Keratinocyte (primary cell): Measurements from ENCODE around the gene MYH6. TPM values are rescaled to one million over a fixed set of nuclear protein-coding genes. Genes with fewer than 3 reads are reported as not detected.

ENCODE experiments used
- DNase-seq: peaks from one replicate; pipeline ENCODE4 v3.0.0-alpha.2; 2011; ENCODE audit warnings: low read depth, missing footprints, low spot score
- FAIRE-seq: peaks from 2 replicates; lab custom pipeline; 2011; peaks lifted over from hg19 to GRCh38; lab: Jason Lieb, UNC
- H2AFZ ChIP-seq: 2 replicates; pipeline ENCODE4 v1.6.0; 2012; ENCODE audit warnings: low read length, control low read depth, inconsistent platforms; ENCODE audit not compliant: control insufficient read depth
- H3K27ac ChIP-seq: 2 replicates; pipeline ENCODE4 v1.5.1; 2011; ENCODE audit warnings: low read length; ENCODE audit not compliant: control insufficient read depth, insufficient read depth
- H3K27me3 ChIP-seq: 3 replicates; pipeline ENCODE4 v1.6.0; 2011; ENCODE audit warnings: low read length; ENCODE audit not compliant: control insufficient read depth, insufficient read depth; ENCODE audit errors: extremely low read depth
- H3K36me3 ChIP-seq, 2 experiments: 2 replicates in 1 of 2; 3 replicates in 1 of 2; pipeline ENCODE4 v1.5.1; 2011; ENCODE audit warnings: low read length in 2 of 2, mild to moderate bottlenecking in 1 of 2; ENCODE audit not compliant: control insufficient read depth in 2 of 2, insufficient read depth in 2 of 2; ENCODE audit errors: extremely low read depth in 1 of 2
- H3K4me1 ChIP-seq: 3 replicates; pipeline ENCODE4 v1.5.1; 2011; ENCODE audit warnings: low read length; ENCODE audit not compliant: control insufficient read depth, insufficient read depth; ENCODE audit errors: extremely low read depth
- H3K4me2 ChIP-seq: 3 replicates; pipeline ENCODE4 v1.6.0; 2011; ENCODE audit warnings: low read depth, low read length; ENCODE audit not compliant: control insufficient read depth, insufficient read depth; ENCODE audit errors: extremely low read depth
- H3K4me3 ChIP-seq, 3 experiments: fragments of 200-600 bp in 1 of 3; sonication (generic) in 1 of 3; 2 replicates in 2 of 3; 3 replicates in 1 of 3; pipeline ENCODE4 v1.5.1; 2011 to 2016; ENCODE audit warnings: low read length in 3 of 3, mild to moderate bottlenecking in 3 of 3, control low read depth in 2 of 3, inconsistent platforms in 1 of 3, low read depth in 1 of 3, mixed read lengths in 1 of 3, mixed run types in 1 of 3, moderate library complexity in 1 of 3; ENCODE audit not compliant: control insufficient read depth in 2 of 3, insufficient read depth in 2 of 3; ENCODE audit errors: extremely low read depth in 1 of 3
- H3K79me2 ChIP-seq: 2 replicates; pipeline ENCODE4 v1.6.0; 2012; ENCODE audit warnings: low read length; ENCODE audit not compliant: control insufficient read depth, insufficient read depth
- H3K9ac ChIP-seq: 3 replicates; pipeline ENCODE4 v1.6.0; 2011; ENCODE audit warnings: low read length; ENCODE audit not compliant: control insufficient read depth, insufficient read depth; ENCODE audit errors: extremely low read depth
- H3K9me1 ChIP-seq: 3 replicates; pipeline ENCODE4 v1.6.0; 2011; ENCODE audit warnings: low read length; ENCODE audit not compliant: control insufficient read depth, insufficient read depth; ENCODE audit errors: extremely low read depth
- H3K9me3 ChIP-seq: 2 replicates; pipeline ENCODE4 v1.5.1; 2012; ENCODE audit warnings: low read depth, low read length; ENCODE audit not compliant: control insufficient read depth
- H4K20me1 ChIP-seq: 3 replicates; pipeline ENCODE4 v1.6.0; 2011; ENCODE audit warnings: low read length; ENCODE audit not compliant: control insufficient read depth, insufficient read depth; ENCODE audit errors: extremely low read depth
- EZH2 ChIP-seq: IDR thresholded peaks from one replicate; pipeline ENCODE4 v1.6.1; 2012; ENCODE audit warnings: inconsistent platforms, mild to moderate bottlenecking, low read length, moderate library complexity
- dilution Hi-C: fragments of 300-500 bp; cut with MboI; formaldehyde crosslinking; loops from one replicate; pipeline ENCODE4 v1.7.0; 2020; ENCODE audit warnings: low sequenced_read_pairs; ENCODE audit not compliant: extremely low pct_ligation_motif_present
- polyA plus RNA-seq, 5 experiments: library from polyadenylated mRNA; depleted of rRNA in 3 of 5; stranded (reverse) in 3 of 5; stranded (forward) in 1 of 5; unstranded in 1 of 5; fragments of >200 nt; gene quantifications; 1 replicate in 1 of 5; 2 replicates in 3 of 5; 3 replicates in 1 of 5; pipeline versions ENCODE4 v1.2.1 to v1.2.3, GENCODE V29; 2011 to 2012; ENCODE audit warnings: missing spikeins in 2 of 5, low read depth in 1 of 5, low replicate concordance in 1 of 5
- TF ChIP-seq, protein P1 (sequence below), 3 experiments: IDR thresholded peaks in 1 of 3; conservative IDR thresholded peaks in 1 of 3; optimal IDR thresholded peaks in 1 of 3; 2 replicates in 2 of 3; 3 replicates in 1 of 3; pipeline versions ENCODE3 to v1.5.1; 2011; ENCODE audit warnings: low read length in 3 of 3, mild to moderate bottlenecking in 3 of 3, moderate library complexity in 2 of 3, control low read depth in 1 of 3, inconsistent platforms in 1 of 3; ENCODE audit not compliant: insufficient read depth in 2 of 3; ENCODE audit errors: extremely low read depth in 1 of 3

MYH6 gene
- polyA plus RNA-seq, 1 donor (not counting 4 experiments of a cell fraction or from before 2014, with no cell fraction given): not detected

DNA sequence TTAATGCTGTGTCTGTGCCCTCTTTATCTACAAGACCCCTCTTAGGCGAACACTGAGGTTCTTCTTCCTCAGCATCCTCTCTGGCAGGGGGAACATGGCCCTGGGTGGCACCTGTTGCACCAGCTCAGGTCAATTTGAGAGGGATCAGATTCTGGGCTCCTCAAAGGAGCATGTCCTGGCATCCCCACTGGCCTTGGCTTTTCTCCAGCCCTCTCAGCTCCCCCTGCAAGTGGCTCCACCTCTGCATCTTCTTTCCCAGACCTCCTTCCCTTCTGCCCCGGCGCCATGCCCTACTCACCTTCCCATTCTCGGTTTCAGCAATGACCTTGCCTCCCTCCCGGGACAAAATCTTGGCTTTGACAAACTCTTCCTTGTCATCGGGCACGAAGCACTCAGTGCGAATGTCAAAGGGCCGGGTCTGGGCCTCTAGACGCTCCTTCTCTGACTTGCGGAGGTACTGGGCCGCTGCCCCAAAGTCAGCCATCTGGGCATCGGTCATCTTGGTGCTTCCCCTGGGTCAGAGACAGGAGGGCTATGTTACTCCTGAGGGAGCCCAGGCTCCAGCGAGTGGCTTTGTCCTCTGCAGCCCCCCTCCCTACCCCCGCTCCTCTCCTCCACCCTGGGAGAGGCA is 1.2 kb downstream of the MYH6 start:
- no peak for DNase-seq
- H3K27ac ChIP-seq: no peak overlapping the region
- H2AFZ ChIP-seq: no peak overlapping the region
- no peaks in the 10 kb centered on the region for H4K20me1 ChIP-seq
- dilution Hi-C loops: no loop called here
- H3K9me1 ChIP-seq: no peaks in the 10 kb centered on the region
- H3K79me2 ChIP-seq: no peaks in the 10 kb centered on the region
- FAIRE-seq: no peak
- H3K9me3 ChIP-seq: no peaks in the 10 kb centered on the region
- no peak for TF ChIP-seq EZH2
- TF ChIP-seq, protein P1, sequence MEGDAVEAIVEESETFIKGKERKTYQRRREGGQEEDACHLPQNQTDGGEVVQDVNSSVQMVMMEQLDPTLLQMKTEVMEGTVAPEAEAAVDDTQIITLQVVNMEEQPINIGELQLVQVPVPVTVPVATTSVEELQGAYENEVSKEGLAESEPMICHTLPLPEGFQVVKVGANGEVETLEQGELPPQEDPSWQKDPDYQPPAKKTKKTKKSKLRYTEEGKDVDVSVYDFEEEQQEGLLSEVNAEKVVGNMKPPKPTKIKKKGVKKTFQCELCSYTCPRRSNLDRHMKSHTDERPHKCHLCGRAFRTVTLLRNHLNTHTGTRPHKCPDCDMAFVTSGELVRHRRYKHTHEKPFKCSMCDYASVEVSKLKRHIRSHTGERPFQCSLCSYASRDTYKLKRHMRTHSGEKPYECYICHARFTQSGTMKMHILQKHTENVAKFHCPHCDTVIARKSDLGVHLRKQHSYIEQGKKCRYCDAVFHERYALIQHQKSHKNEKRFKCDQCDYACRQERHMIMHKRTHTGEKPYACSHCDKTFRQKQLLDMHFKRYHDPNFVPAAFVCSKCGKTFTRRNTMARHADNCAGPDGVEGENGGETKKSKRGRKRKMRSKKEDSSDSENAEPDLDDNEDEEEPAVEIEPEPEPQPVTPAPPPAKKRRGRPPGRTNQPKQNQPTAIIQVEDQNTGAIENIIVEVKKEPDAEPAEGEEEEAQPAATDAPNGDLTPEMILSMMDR (optimal IDR thresholded peaks at IDR 0.05 in 1 of 3, IDR thresholded peaks at IDR 0.05 in 1 of 3, conservative IDR thresholded peaks at IDR 0.05 in 1 of 3; ENCODE audit: extremely low read depth in 1 of 3, insufficient read depth in 2 of 3, low read length in 3 of 3): no peak
- H3K36me3 ChIP-seq: no peaks in the 10 kb centered on the region
- no peak overlapping the region for H3K4me3 ChIP-seq
- no peak overlapping the region for H3K4me2 ChIP-seq
- H3K9ac ChIP-seq: no peak overlapping the region
- H3K27me3 ChIP-seq: peaks cover 12% of the 10 kb centered on the region
- H3K4me1 ChIP-seq: no peaks in the 10 kb centered on the region

DNA sequence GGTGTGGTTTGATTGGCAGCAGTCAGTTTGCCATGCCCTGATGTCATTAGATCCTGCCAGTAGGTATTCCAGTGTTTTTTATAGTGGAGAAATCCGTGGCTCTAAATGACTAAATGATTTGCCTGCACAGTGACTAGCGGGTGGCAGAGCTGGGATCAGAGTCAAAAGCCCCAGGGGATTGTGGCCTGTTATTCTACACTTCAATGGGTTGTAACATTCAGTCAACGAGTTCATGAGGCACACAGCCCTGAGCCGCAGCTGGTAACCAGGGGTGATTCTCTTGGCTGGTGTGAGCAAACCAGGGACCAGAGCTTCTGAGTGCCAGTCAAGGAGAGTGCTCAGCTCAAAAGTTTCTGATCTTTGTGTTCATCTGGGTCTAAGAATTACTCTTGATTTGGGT is 1.8 kb downstream of the MYH6 start:
- H3K27me3 ChIP-seq: peaks cover 12% of the 10 kb centered on the region
- H4K20me1 ChIP-seq: no peaks in the 10 kb centered on the region
- dilution Hi-C loops: no loop called here
- no peaks in the 10 kb centered on the region for H3K79me2 ChIP-seq
- no peaks in the 10 kb centered on the region for H3K4me1 ChIP-seq
- no peaks in the 10 kb centered on the region for H3K36me3 ChIP-seq
- TF ChIP-seq EZH2: no peak
- no peak overlapping the region for H3K4me2 ChIP-seq
- no peak overlapping the region for H3K9ac ChIP-seq
- no peaks in the 10 kb centered on the region for H3K9me1 ChIP-seq
- H3K9me3 ChIP-seq: no peaks in the 10 kb centered on the region
- H3K27ac ChIP-seq: no peak overlapping the region
- no peak overlapping the region for H3K4me3 ChIP-seq
- FAIRE-seq (no peak), DNase-seq (no peak)
- H2AFZ ChIP-seq: no peak overlapping the region

DNA sequence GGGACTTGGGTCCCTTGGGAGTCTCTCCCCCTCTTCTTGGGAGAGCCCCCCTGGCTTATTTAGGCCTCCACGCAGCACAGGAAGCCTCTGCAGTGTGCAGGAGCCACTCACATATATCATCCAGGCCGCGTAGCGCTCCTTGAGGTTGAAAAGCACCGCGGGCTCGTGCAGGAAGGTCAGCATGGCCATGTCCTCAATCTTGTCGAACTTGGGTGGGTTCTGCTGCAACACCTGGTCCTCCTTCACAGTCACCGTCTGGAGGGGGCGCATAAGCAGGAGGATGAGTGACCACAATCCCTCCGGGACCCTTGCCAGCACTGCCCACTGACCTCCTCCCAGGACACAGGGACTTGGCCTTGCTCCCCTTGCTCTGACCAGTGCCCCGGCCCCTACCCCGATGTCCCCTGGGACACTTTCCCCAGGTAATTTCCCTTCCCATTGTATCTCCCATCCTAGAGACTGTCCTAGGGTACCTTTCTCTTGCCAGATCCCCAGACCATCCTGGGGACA is 2.5 kb downstream of the MYH6 start:
- Histone ChIP-seq H3K79me2 (no peaks in the 10 kb centered on the region), H3K9me1 (no peaks in the 10 kb centered on the region), H3K4me1 (no peaks in the 10 kb centered on the region), H3K27ac (no peak overlapping the region), H3K9me3 (no peaks in the 10 kb centered on the region), H3K9ac (no peak overlapping the region), H3K27me3 (peaks cover 12% of the 10 kb centered on the region), H2AFZ (no peak overlapping the region), H3K36me3 (no peaks in the 10 kb centered on the region), H4K20me1 (no peaks in the 10 kb centered on the region), H3K4me2 (no peak overlapping the region), H3K4me3 (no peak overlapping the region)
- no peak for FAIRE-seq
- no peak for DNase-seq
- dilution Hi-C loops: no loop called here
- TF ChIP-seq, protein P1 (optimal IDR thresholded peaks at IDR 0.05 in 1 of 3, IDR thresholded peaks at IDR 0.05 in 1 of 3, conservative IDR thresholded peaks at IDR 0.05 in 1 of 3; ENCODE audit: extremely low read depth in 1 of 3, insufficient read depth in 2 of 3, low read length in 3 of 3): no peak
- TF ChIP-seq EZH2: no peak
